Measurements from ENCODE around the gene PCARE. TPM values are rescaled to one million over a fixed set of nuclear protein-coding genes. Genes with fewer than 3 reads are reported as not detected.

PCARE gene
- total RNA-seq, 1 experiment from 2014 or later: not detected

DNA sequence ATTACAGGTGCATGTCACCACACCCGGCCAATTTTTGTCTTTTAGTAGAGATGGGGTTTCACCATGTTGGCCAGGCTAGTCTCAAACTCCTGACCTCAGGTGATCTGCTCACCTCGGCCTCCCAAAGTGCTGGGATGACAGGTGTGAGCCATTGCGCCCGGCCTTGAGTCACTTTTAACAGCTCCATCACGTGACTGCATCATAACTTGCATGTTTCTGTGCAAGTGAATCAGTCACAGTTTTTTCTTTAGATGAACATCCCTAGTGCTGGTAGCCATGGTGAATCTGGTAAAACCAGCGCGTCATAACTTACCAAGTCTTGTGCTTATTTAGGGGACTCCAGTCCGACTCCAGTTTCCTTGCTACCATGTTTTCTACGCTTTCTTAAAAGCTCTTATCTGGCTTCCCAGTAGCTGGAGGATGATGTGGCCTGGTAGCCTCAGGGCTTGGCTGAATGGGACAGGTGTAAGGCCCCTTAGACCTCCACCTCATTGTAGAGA is 33.1 kb downstream of the PCARE start:
- ATAC-seq (no peak), DNase-seq (ENCODE audit: low spot score) (no peak)
- Mint-ChIP-seq H3K4me3 (no peak overlapping the region), H3K36me3 (no peaks in the 10 kb centered on the region), H3K4me1 (peaks cover 17% of the 10 kb centered on the region), H3K27ac (no peak overlapping the region), H3K9me3 (no peaks in the 10 kb centered on the region), H3K27me3 (ENCODE audit: low read depth) (no peaks in the 10 kb centered on the region)
- CTCF ChIA-PET: no interaction called here
- POLR2A ChIA-PET: no interaction called here
- TF ChIP-seq KAT7 (CRISPR knock-in tag; IDR thresholded peaks at IDR 0.05; ENCODE audit: borderline replicate concordance) (no peak), NR1H2 (CRISPR knock-in tag; IDR thresholded peaks at IDR 0.05) (no peak), ZNF416 (CRISPR knock-in tag; IDR thresholded peaks at IDR 0.05) (no peak), TP53 (CRISPR knock-in tag; IDR thresholded peaks at IDR 0.05) (no peak), PRRX2 (CRISPR knock-in tag; IDR thresholded peaks at IDR 0.05) (no peak), MYBL2 (CRISPR knock-in tag; IDR thresholded peaks at IDR 0.05) (no peak), ZNF396 (CRISPR knock-in tag; IDR thresholded peaks at IDR 0.05; ENCODE audit: borderline replicate concordance) (no peak), FOXK1 (CRISPR knock-in tag; IDR thresholded peaks at IDR 0.05) (no peak), MXD4 (CRISPR knock-in tag; IDR thresholded peaks at IDR 0.05; ENCODE audit: borderline replicate concordance) (no peak), ATF1 (CRISPR knock-in tag; IDR thresholded peaks at IDR 0.05) (no peak), ZNF121 (CRISPR knock-in tag; IDR thresholded peaks at IDR 0.05) (no peak), CBFB (CRISPR knock-in tag; IDR thresholded peaks at IDR 0.05; ENCODE audit: low read depth) (no peak)
- TF ChIP-seq, protein P1, sequence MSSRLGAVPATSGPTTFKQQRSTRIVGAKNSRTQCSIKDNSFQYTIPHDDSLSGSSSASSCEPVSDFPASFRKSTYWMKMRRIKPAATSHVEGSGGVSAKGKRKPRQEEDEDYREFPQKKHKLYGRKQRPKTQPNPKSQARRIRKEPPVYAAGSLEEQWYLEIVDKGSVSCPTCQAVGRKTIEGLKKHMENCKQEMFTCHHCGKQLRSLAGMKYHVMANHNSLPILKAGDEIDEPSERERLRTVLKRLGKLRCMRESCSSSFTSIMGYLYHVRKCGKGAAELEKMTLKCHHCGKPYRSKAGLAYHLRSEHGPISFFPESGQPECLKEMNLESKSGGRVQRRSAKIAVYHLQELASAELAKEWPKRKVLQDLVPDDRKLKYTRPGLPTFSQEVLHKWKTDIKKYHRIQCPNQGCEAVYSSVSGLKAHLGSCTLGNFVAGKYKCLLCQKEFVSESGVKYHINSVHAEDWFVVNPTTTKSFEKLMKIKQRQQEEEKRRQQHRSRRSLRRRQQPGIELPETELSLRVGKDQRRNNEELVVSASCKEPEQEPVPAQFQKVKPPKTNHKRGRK (CRISPR knock-in tag; IDR thresholded peaks at IDR 0.05; ENCODE audit: borderline replicate concordance): no peak
- TF ChIP-seq, protein P2, sequence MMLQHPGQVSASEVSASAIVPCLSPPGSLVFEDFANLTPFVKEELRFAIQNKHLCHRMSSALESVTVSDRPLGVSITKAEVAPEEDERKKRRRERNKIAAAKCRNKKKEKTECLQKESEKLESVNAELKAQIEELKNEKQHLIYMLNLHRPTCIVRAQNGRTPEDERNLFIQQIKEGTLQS (CRISPR knock-in tag; conservative IDR thresholded peaks at IDR 0.05): no peak
- TF ChIP-seq, protein P3, sequence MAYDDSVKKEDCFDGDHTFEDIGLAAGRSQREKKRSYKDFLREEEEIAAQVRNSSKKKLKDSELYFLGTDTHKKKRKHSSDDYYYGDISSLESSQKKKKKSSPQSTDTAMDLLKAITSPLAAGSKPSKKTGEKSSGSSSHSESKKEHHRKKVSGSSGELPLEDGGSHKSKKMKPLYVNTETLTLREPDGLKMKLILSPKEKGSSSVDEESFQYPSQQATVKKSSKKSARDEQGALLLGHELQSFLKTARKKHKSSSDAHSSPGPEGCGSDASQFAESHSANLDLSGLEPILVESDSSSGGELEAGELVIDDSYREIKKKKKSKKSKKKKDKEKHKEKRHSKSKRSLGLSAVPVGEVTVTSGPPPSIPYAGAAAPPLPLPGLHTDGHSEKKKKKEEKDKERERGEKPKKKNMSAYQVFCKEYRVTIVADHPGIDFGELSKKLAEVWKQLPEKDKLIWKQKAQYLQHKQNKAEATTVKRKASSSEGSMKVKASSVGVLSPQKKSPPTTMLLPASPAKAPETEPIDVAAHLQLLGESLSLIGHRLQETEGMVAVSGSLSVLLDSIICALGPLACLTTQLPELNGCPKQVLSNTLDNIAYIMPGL (CRISPR knock-in tag; IDR thresholded peaks at IDR 0.05): no peak
- TF ChIP-seq, protein P4, sequence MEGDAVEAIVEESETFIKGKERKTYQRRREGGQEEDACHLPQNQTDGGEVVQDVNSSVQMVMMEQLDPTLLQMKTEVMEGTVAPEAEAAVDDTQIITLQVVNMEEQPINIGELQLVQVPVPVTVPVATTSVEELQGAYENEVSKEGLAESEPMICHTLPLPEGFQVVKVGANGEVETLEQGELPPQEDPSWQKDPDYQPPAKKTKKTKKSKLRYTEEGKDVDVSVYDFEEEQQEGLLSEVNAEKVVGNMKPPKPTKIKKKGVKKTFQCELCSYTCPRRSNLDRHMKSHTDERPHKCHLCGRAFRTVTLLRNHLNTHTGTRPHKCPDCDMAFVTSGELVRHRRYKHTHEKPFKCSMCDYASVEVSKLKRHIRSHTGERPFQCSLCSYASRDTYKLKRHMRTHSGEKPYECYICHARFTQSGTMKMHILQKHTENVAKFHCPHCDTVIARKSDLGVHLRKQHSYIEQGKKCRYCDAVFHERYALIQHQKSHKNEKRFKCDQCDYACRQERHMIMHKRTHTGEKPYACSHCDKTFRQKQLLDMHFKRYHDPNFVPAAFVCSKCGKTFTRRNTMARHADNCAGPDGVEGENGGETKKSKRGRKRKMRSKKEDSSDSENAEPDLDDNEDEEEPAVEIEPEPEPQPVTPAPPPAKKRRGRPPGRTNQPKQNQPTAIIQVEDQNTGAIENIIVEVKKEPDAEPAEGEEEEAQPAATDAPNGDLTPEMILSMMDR (IDR thresholded peaks at IDR 0.05): no peak
- TF ChIP-seq, protein P5, sequence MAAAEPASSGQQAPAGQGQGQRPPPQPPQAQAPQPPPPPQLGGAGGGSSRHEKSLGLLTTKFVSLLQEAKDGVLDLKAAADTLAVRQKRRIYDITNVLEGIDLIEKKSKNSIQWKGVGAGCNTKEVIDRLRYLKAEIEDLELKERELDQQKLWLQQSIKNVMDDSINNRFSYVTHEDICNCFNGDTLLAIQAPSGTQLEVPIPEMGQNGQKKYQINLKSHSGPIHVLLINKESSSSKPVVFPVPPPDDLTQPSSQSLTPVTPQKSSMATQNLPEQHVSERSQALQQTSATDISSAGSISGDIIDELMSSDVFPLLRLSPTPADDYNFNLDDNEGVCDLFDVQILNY (CRISPR knock-in tag; IDR thresholded peaks at IDR 0.05): no peak
- TF ChIP-seq, protein P6, sequence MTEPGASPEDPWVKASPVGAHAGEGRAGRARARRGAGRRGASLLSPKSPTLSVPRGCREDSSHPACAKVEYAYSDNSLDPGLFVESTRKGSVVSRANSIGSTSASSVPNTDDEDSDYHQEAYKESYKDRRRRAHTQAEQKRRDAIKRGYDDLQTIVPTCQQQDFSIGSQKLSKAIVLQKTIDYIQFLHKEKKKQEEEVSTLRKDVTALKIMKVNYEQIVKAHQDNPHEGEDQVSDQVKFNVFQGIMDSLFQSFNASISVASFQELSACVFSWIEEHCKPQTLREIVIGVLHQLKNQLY (CRISPR knock-in tag; IDR thresholded peaks at IDR 0.05): no peak

DNA sequence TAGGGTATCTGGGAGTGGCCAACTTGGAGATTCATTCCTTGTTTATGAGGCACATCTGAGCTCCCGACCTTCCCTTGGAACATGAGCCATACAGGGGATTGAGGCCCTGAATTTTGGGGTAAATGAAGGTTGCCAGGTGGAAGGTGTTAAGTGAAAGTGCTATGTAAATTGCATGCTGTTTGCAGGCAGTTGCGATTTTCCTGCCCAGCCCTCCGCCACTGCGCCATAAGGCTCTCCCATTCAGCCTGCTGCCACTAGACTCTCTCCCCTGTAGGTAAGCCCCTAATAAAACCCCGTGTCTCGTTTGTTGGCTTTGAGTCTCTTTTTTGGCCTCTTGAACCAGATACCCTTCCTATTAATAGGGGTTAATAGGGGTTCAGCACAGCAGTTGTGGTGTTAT is 33.8 kb downstream of the PCARE start:
- H3K4me3 Mint-ChIP-seq: no peak overlapping the region
- ChIA-PET CTCF (no interaction called here), POLR2A (no interaction called here)
- DNase-seq (ENCODE audit: low spot score): no peak
- TF ChIP-seq ZNF317 (CRISPR knock-in tag; IDR thresholded peaks at IDR 0.05; ENCODE audit: borderline replicate concordance, low read depth): no peak
- H3K27ac Mint-ChIP-seq: no peak overlapping the region
- no peak for ATAC-seq
- H3K27me3 Mint-ChIP-seq (ENCODE audit: low read depth): no peaks in the 10 kb centered on the region
- no peaks in the 10 kb centered on the region for H3K9me3 Mint-ChIP-seq
- no peaks in the 10 kb centered on the region for H3K36me3 Mint-ChIP-seq
- H3K4me1 Mint-ChIP-seq: peaks cover 17% of the 10 kb centered on the region
